ENCODE measurements around the gene SEMA6A.

The SEMA6A gene

DNA sequence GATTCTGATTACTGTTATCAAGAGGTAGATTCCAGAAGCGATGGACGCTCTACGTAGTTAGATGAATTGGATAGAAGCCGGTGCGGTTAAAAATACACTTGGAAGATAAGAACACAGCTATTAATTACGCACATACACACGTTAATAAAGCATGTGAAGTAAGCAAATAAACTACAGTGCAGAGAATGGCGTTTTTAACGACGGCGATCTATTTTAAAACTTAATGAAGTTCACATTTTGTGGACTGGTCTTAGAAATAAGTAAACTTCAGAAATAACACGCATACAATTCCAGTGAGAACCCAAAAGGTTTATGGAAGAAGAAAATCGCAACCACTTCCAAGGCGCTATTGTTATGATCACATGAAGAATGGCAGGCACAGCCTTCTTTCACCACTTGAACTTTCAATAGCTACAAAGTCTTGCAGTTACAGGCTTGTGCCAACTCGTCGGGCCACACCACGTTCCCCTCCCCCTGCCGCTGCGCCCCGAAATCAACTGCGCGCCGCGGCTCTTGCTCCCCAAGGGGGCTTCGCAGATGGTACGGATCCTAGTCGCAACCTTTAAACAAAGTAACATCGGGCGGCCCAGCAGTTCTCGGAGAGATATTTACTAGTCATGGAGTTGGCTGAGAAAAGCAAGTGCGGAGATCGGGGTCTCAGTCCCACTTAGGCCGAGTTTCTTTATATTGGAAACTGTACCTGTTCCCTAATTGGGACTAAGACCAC, 866 bp upstream of the SEMA6A start:
- no peak for DNase-seq (ENCODE audit: low read depth)

DNA sequence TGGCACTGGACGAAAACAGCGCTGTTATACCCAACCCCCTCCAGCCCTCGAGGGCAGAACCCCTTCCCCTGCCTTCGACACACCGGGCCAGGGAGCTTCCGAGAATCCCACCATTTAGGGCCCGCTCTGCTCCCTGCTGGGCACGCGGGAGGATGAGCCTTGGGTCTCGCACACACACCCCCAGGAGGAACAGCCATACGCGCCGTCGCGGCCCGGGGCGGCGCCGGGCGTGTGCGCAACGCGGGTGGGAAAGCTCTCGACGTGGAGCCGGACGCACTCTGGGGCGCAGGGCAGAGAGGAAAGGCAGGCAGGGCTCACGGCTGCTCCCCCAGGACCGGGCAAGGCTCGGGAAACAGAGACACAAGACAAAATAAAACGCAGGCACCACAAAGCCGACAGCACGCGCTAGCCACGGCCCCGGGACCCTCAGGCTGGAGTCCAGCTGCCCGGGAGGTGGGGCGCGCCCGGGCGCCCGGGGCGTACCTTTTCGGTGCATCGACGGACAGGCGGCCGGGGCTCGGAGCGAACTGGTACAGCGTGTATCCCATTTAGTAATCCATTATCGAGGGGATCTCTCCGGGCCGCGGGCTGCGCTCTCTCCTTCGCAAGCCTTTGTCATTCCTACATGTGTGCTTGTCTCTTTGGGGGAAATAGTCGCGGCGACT, 789 bp downstream of the SEMA6A start:
- no peak for DNase-seq (ENCODE audit: low read depth)

DNA sequence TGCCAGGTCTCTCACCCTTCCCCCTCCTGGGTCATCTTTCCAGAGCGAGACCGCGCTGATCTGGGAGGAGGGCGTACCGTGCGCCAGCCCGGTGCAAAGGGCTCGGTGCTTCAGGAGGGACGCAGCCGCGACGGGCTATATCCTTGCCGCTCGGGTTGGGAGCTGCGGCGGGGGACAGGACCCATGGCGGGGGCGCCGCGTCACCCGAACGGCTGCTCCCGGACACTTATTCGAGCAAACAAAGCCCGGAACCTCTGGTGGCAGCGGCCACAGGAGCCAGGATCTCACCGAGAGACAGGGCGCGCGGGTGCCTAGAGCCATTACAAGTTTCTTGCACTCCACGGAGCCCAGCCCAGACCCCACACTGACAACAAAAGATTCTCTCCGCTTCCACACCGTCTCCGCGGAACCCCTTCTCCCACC, 1.3 kb downstream of the SEMA6A start:
- no peak for DNase-seq (ENCODE audit: low read depth)

DNA sequence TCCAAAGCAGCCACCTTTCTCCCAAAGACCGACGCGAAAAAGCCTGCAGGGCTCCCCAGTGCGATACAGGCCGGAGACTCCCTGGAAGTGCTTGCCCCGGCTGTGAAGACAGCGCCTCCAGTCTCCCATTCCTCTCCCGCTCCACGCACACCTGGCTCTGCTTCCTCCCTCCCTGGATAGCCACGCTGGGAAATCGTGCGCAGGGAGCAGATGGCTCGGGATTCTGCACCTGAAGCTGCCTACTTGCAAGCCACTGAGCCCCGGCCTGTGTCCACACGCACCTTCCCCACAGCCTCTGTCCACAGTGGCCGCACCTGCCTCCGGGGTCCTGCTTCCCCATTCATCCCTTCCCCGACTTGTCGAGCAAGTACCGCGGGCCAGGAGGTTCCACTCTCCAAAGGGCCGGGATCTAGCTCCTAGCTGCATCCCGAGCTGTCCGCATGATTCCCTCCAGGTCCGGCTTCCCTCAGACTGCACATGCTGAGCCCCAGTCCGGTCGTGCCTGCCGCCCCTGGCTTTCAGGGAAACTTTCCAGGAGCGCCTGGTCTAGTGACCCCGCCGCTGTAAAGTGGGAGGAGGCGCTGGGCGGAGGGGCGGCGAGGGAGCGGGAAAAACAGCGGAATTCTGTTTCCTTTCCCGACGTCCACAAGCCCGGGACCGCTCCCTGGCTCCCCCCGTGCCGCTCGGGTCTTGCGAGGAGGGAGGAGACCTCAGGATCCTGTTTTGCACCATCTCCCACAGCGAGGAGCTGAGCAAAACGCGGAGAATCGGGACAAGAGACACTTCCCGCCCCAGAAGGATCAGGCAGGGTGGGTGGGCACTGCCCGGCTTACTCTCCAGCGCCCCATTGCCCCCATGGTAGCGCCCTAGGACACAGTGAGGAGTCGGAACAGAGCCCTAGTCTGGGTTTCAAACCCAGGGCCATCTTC, 2.0 kb downstream of the SEMA6A start:
- DNase-seq (ENCODE audit: low read depth): no peak

DNA sequence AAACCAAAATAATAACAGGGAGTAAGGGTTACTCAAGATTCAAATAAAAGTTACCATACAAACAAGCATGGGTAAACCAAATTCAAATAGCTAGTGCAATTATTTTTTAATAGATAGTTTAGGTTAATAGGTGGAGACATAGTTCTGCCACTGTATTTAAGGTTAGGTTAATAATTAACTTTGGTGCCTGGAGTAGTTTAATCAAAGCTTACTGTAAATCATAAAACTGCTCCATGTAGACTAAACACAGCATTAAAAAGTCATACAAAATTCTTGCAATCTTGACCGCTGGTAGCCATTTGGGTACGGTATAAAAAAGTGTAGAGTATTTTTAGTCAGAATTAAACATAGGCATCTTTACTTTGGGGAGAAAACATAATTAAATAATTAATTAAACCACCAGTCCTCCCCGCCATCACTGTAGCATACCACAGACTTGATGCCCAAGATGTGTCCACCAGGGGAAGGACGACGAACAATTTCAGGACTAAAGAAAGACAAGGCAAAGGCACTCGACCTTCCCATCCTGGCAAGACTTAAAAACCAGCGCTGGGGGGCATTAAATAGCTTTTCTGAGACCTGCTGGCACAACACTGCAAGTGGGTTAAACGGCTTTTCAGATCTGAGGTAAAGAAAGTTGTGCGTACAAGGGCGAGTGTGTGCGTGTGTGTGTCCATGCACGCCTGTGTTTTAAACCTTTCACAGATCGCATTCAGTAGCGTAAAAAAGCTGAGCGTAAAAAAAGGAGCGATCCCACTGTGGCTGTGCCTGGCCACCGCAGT, 2.9 kb downstream of the SEMA6A start:
- DNase-seq (ENCODE audit: low read depth): no peak

DNA sequence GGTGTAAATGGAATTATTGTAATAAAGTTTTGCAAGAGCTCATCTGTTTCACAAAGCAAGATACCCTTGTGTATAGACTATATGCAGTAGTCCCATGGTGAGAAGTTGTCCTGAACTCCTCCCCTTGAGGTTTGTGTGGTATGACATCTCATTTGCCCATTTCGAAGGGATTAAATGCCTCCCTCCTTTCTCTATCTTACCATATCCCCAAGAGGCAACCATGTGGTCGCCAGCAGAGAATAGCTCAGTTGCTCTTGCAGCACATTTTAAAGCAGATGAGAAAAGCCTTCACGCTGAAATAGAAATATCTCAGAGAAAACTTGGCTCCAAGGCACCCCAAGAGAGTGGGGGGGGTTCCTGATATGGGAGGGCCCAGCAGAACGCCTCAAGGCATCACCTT, 4.6 kb downstream of the SEMA6A start:
- no peak for DNase-seq (ENCODE audit: low read depth)

DNA sequence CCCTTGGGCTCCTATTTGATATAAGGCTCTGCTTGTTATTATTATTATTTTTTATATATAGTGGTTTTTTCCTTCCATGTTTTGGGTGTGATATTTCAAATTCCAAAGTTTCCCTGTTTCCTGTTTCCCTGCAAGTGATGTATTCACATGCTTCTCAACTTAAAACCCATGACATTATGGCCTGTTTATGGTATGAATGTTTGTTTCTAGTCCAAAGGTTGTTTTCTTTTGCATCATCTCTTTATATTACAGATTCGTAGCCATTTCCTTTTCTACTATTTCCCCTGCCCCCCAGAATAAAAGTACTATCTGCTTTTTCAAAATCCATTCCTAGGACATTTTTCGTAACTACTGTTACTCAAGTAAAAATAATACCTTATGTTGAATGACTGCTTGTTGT, 7.5 kb downstream of the SEMA6A start:
- no peak for DNase-seq (ENCODE audit: low read depth)

DNA sequence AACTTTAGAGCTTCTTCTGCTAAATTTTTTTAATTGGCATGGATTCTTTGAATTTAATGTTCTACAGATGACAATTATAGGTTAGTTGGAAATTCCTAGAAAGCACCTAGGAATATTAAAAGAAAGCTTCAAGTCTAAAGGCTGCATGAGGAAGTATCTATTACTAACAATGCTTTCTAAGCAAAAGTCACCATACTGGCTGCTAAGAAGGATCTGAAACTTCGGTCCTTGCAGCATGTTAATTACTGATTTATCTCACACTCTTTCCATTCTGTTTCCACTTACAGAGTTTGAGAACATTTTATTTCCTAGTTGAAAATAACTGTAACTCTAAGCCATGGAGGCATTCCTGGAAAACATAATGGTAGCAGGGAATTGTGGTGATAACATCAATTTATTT, 8.4 kb downstream of the SEMA6A start:
- no peak for DNase-seq (ENCODE audit: low read depth)

DNA sequence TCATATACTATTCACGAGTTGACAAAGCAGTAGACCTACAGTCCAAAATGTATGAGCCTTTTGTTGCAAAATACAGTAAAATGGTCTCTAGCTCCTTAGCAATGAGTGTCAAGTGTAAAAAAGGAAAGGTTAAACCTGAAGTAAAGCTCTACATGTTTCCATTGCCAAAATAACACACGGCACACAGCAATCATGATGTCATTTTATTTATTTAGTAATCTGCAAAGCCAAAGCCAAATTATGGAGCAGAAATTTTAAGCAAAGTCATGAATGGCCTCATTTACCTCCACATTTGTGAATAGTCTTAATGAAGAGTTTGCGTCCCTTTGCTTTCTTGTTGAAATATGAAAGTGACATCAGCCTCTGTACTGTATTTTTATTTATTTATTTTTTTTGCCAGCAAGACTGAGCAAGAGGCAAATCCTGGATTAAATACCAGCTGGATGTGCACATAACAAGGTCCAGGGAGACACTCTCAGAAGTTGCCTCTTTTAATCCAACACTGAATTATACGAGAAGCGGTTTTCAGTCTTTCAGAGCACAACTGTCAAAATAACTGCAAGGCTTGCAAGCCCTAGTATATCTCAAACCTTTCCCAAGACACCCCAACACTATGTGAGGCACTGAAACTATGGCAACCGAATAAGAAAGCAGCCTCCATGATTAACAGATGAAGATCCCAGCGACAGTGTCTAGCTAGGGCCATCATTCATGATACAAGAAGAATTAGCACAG, 9.7 kb downstream of the SEMA6A start:
- no peak for DNase-seq (ENCODE audit: low read depth)

DNA sequence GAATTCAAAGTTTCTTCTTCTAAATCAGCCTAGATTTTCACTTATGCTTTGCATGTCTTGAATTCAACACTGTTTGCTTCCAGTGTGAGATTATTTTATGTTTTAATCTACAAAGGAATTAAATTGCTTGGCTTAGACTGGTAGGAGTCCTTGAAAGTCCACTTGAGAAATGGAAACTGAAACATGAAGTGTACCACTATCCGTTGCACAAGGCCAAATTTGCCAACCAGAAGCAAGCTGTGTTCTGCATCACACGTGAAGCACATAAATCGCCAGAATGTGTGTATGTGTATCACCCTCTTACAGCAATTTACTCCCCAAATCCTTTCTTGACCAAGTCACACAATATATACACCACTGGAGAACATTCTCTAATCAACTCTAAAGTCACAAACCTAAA, 10.3 kb downstream of the SEMA6A start:
- DNase-seq (ENCODE audit: low read depth): no peak

DNA sequence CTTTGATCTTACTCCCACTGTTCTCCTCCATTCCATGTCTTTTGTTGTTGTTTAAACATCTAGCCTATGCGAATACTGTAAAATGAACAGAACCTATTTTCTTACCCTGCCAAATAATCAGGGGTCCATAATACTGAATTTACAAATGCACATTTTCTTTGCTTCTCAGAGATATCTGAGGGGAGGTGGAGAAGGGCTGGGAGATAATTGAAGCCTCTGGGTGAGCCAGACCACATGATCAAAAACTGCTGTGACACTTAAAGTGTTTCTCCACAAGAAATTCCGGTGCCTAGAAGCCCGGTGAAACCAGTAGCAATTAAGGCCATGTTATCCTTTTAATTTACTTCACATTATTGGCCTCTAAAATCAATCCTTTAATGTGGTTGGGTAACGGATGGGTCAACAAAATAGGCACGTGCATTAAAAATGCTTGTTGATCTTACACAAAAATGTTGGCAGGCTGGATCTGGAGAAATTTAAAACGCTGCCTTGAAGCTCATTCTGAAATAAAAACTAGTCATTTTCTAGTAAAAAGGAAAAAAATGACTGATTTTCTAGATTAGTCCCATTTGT, 10.8 kb downstream of the SEMA6A start:
- no peak for DNase-seq (ENCODE audit: low read depth)

DNA sequence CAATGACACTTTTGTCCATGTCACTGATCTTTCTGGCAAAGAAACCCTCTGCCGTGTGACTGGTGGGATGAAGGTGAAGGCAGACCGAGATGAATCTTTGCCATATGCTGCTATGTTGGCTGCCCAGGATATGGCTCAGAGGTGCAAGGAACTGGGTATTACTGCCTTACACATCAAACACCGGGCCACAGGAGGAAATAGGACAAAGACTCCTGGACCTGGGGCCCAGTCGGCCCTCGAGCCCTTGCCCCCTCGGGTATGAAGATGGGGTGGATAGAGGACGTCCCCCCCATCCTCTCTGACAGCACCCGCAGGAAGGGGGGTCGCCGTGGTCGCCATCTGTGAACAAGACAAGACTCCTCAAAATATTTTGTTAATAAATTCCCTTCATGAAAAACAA, 12.0 kb downstream of the SEMA6A start:
- DNase-seq (ENCODE audit: low read depth): no peak

DNA sequence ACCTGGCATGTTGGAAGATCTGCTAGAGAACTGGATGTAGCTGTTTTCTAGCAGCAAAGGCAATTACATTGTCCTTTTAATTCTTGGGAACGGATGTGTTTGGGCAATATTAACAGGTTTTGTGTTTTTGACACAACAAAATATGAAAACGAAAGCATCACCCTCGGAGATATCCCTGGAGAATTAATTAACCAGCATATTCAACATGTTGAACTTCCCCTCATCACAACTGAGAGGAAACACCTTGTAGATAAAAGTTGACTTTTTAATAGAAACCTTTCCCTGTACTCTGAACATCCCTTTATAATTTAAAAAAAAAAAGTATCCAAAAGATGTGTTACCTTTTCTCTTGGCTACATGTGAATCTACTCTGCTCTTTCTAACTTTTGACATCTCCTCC, 13.0 kb downstream of the SEMA6A start:
- DNase-seq (ENCODE audit: low read depth): no peak

DNA sequence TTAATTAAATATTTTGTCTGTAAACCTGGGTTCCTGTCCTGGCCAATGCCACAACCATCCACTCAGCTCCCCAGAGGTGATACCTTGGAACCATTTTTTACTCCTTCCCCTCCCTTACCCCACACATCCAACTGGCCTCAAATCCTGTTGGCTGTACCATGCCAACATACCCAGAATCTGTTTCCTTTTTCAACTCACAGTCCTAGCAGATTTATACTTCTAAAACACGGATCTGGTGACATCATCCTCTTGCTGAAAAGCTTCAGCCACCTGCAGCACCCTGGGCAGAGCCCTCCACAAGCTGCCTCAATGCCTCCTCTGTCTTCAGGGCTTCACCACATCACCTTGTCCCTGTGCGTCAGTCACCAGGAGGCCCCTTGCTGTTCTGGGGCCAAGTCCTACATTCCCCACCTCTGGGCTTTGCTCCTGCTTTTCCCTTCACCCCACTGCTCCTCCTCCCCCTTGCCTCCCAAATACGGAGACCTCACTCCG, 14.9 kb downstream of the SEMA6A start:
- DNase-seq (ENCODE audit: low read depth): no peak

DNA sequence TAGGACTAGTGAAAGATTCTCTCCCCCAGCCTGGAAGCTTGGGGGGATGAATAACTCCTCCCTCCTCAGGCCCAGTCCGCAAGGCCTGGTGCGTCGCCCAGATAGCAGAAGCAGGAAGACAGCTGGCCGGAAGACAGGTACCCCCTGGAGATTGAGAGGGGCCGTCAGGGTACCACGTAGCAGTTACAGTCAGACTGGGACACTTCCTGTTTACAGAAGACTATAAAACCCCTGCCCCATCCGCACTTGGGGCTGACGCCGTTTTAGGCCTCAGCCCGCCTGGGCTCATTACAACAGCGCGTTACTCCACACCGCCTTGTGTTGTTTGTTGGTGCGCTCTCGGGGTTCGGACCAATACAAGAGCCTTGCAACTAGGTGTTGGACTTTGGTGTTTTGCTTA, 15.4 kb downstream of the SEMA6A start:
- no peak for DNase-seq (ENCODE audit: low read depth)

DNA sequence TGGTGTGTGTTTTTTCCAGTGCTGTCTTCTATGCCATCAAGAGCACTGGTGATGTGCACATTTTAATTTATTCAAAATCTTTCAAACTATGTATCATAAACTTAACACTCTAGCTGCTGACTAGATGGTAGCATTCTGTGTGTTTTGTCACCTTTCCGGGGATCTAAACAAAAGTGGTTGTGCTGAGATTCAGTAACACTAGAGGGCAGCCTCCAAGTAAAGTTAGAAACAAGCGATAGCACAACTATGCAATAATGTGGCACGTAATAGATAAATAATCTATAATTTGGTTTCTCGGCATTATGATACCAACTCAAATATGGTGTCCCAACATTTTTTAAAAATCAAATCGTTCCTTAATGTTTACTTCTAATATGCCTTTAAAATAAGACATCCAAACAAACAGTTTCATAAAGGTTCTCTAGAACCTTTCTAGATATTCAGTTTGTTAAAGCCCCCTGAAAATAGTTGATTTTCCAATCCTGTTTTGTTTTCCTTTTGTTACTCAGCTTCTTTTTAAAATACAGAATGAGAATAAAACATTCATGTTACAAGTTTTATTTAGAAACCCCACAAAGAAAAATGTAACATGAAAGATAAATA, 16.9 kb downstream of the SEMA6A start:
- no peak for DNase-seq (ENCODE audit: low read depth)

DNA sequence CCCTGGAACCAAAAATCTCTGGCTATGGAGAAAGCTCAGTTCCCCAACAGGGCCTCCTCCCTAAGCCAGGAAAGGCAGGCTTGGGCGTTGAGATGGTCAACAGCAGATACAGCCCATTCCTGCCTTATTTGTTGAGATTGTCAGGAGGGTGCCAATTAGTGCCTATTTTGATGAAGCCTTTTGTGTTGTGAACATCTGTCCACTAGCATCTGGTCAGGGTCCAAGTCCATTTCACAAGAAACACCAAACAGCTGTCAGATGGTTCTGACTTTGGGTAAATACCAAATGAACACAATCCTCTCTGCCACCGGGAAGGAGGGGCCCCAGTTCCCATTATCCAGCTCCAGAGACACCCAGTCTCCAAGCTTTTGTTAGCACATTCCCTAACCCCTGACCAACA, 19.9 kb downstream of the SEMA6A start:
- no peak for DNase-seq (ENCODE audit: low read depth)

DNA sequence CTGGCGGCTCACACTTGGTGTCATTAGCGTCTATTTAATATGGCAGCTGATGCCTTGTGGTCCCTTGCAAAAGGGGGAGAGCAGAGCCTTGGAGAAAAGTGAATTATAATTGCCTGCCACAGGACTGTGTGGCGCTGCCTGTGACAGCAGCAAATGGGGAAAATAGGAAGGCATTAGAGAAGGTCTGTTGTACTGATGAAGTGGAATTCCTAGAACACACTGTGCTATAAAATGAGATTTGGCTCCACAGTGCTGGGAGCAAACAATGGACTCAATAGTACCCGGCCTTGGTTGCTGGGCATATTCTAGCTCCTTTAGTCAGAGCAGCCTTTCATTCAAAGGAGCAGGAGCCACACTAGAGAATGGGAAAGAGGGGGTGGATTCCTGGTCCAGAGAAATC, 21.3 kb downstream of the SEMA6A start:
- no peak for DNase-seq (ENCODE audit: low read depth)

DNA sequence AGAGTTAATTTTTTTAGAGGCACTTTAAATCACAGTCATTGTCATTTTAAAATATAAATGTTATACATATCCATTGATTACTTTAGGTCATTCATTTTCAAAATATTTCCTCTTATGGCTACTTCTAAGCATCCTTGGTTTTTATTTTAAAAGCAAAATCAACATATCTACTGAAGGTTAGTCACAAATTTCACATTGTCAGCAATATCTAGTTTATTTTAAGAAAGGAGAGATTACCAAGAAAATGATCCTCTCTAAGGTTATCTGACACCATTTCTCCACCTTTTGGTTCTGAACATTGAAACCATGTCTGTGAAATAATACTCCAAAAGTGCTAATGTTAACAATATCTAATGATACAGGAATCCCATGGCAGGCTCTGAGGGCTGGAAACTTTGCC, 24.5 kb downstream of the SEMA6A start:
- no peak for DNase-seq (ENCODE audit: low read depth)

DNA sequence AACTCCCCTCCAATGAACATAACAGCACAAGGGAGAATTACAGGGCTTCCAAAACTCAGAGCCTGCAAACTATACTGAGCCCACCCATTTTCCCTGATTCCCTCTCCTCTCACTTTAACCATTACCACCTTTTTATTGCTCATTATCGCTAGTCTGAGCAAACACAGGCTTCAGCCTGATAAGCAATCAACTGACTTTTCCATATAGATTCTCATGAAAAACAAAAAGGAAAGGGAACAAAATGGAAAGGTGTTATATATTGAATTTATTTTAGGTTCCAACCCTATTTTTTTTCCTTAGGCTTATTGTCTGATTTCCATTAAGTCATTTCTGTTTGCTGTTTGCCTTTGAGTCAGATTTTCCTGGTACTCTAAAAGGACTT, 27.9 kb downstream of the SEMA6A start:
- no peak for DNase-seq (ENCODE audit: low read depth)

Measured in activated T-helper 1 cell treated with Interleukin-2 at 50 U/mL for 16 hours (primary cell).